Vagina (tissue), 2 donors: ENCODE results near the gene ATXN2L.

Source experiments
- CTCF ChIP-seq, 3 experiments: fragments of 450-650 bp in 2 of 3; fragments of 200-600 bp in 1 of 3; sonication (generic) in 1 of 3; IDR thresholded peaks; one replicate each; pipeline ENCODE4 v1.5.1; 2017 to 2019; ENCODE audit warnings: antibody characterized with exemption in 3 of 3, mild to moderate bottlenecking in 2 of 3, moderate library complexity in 2 of 3
- POLR2A ChIP-seq, 2 donors: fragments of 450-650 bp; IDR thresholded peaks; one replicate each; pipeline ENCODE4 v1.6.1; 2017; ENCODE audit warnings: antibody characterized with exemption in 2 of 2, mild to moderate bottlenecking in 2 of 2, moderate library complexity in 2 of 2
- POLR2AphosphoS5 ChIP-seq, 2 donors: sonication (generic); formaldehyde crosslinking; IDR thresholded peaks; one replicate each; pipeline ENCODE4 v1.9.0; 2017; ENCODE audit warnings: antibody characterized with exemption in 2 of 2, mild to moderate bottlenecking in 2 of 2, low read depth in 1 of 2; ENCODE audit not compliant: insufficient read depth in 1 of 2

GRCh38 chr16:28830531-28830930, 7.7 kb downstream of the ATXN2L start:
- TF ChIP-seq POLR2A (IDR thresholded peaks at IDR 0.05) (no peak), CTCF (IDR thresholded peaks at IDR 0.05) (no peak), POLR2AphosphoS5 (IDR thresholded peaks at IDR 0.05; ENCODE audit: insufficient read depth in 1 of 2, low read depth in 1 of 2) (no peak)
